HCT116 (cell line): Measurements from ENCODE around the gene MAP3K20. TPM values are rescaled to one million over a fixed set of nuclear protein-coding genes. Genes with fewer than 3 reads are reported as not detected.

Experiments
- ATAC-seq: fragments of 200-7000 bp; cut with Tn5 transposase; 2 replicates; pipeline ENCODE4 v1.9.1; 2020; ENCODE audit warnings: mild to moderate bottlenecking, moderate library complexity
- BruUV-seq: library from RNA; stranded (reverse); fragments of 400-500 nt; replicated peaks from 2 replicates; lab custom pipeline; 2021; lab: Mats Ljungman, UMichigan
- CTCF ChIA-PET: fragments of 300-600 bp; sonication (Branson Sonifier 250); formaldehyde crosslinking; loops from one replicate; lab custom pipeline; 2021; ENCODE audit warnings: antibody characterized with exemption; lab: Charles Lee
- POLR2A ChIA-PET: fragments of 300-600, 350-600 bp; sonication (Branson Sonifier 250); formaldehyde crosslinking; loops from one replicate; lab custom pipeline; 2021; ENCODE audit warnings: antibody characterized with exemption; lab: Charles Lee
- RAD21 ChIA-PET, 2 experiments: fragments of 300-600 bp; sonication (Branson Sonifier 250); formaldehyde crosslinking; loops; one replicate each; lab custom pipeline; 2023; ENCODE audit warnings: low total read pairs in 2 of 2; ENCODE audit not compliant: uncharacterized antibody in 2 of 2, unreplicated experiment in 2 of 2, low non-redundant PET in 1 of 2; lab: Charles Lee
- DNase-seq: peaks from one replicate; pipeline ENCODE4 v3.0.0-alpha.2; 2010; ENCODE audit warnings: low read depth, low spot score
- H2AFZ ChIP-seq: fragments of 200-600 bp; shearing (Covaris generic), sonication (generic); 2 replicates; pipeline ENCODE4 v1.6.1; 2017; ENCODE audit warnings: low read depth, mixed run types, mixed read lengths, antibody characterized with exemption, low read length; ENCODE audit not compliant: poor library complexity, severe bottlenecking
- H3K27ac ChIP-seq: 2 replicates; pipeline ENCODE4 v1.5.1; 2012; ENCODE audit warnings: low read depth, low read length
- H3K27me3 ChIP-seq: fragments of 200-600 bp; sonication (generic); 2 replicates; pipeline ENCODE4 v1.6.1; 2016; ENCODE audit warnings: mixed run types, low read length, mixed read lengths; ENCODE audit not compliant: insufficient read depth
- H3K36me3 ChIP-seq, 2 experiments: fragments of 200-500 bp in 1 of 2; fragments of 200-600 bp in 1 of 2; sonication (Bioruptor generic) in 1 of 2; sonication (generic) in 1 of 2; 2 replicates each; pipeline versions ENCODE4 v1.5.1 to v1.6.1; 2014 to 2016; ENCODE audit warnings: low read length in 2 of 2, inconsistent platforms in 1 of 2, mixed read lengths in 1 of 2, mixed run types in 1 of 2; ENCODE audit not compliant: insufficient read depth in 2 of 2, control insufficient read depth in 1 of 2
- H3K4me1 ChIP-seq, 2 experiments: fragments of 200-600 bp in 1 of 2; sonication (generic) in 1 of 2; 2 replicates each; pipeline versions ENCODE4 v1.5.1 to v1.6.1; 2012 to 2017; ENCODE audit warnings: low read length in 2 of 2, inconsistent platforms in 1 of 2, mild to moderate bottlenecking in 1 of 2, mixed read lengths in 1 of 2, mixed run types in 1 of 2, moderate library complexity in 1 of 2; ENCODE audit not compliant: insufficient read depth in 2 of 2, control insufficient read depth in 1 of 2
- H3K4me2 ChIP-seq: fragments of 200-600 bp; sonication (generic); 2 replicates; pipeline ENCODE4 v1.6.1; 2017; ENCODE audit warnings: mixed run types, low read length, mixed read lengths
- H3K4me3 ChIP-seq, 2 experiments: fragments of 200-600 bp in 1 of 2; sonication (generic) in 1 of 2; replicated peaks in 1 of 2; 2 replicates each; pipeline ENCODE4 v1.5.1; 2011 to 2016; ENCODE audit warnings: low read length in 2 of 2, control low read depth in 1 of 2, low read depth in 1 of 2, mild to moderate bottlenecking in 1 of 2, mixed read lengths in 1 of 2, mixed run types in 1 of 2
- H3K79me2 ChIP-seq: fragments of 200-600 bp; sonication (generic); 2 replicates; pipeline ENCODE4 v1.6.1; 2017; ENCODE audit warnings: mild to moderate bottlenecking, mixed run types, low read length, moderate library complexity, mixed read lengths; ENCODE audit not compliant: insufficient read depth
- H3K9ac ChIP-seq: fragments of 200-600 bp; sonication (generic); 2 replicates; pipeline ENCODE4 v1.6.1; 2016; ENCODE audit warnings: low read length, mixed read lengths
- H3K9me2 ChIP-seq: fragments of 200-600 bp; sonication (generic), shearing (Covaris generic); 2 replicates; pipeline ENCODE4 v1.6.1; 2017; ENCODE audit warnings: mixed run types, mild to moderate bottlenecking, moderate library complexity; ENCODE audit not compliant: insufficient read depth
- H3K9me3 ChIP-seq, 2 experiments: fragments of 200-500 bp in 1 of 2; fragments of 200-600 bp in 1 of 2; sonication (Bioruptor generic) in 1 of 2; sonication (generic) in 1 of 2; 2 replicates each; pipeline ENCODE4 v1.6.1; 2014 to 2017; ENCODE audit warnings: low read length in 2 of 2, mixed read lengths in 2 of 2, inconsistent platforms in 1 of 2, low read depth in 1 of 2, mild to moderate bottlenecking in 1 of 2, mixed run types in 1 of 2, moderate library complexity in 1 of 2; ENCODE audit not compliant: control insufficient read depth in 1 of 2, insufficient read depth in 1 of 2
- H4K20me1 ChIP-seq: fragments of 200-600 bp; sonication (generic), shearing (Covaris generic); 2 replicates; pipeline ENCODE4 v1.6.1; 2017; ENCODE audit warnings: mixed run types, mild to moderate bottlenecking, moderate library complexity; ENCODE audit not compliant: insufficient read depth
- ATF3 ChIP-seq: IDR thresholded peaks from 2 replicates; pipeline ENCODE4 v1.6.1; 2012
- CBX3 ChIP-seq: IDR thresholded peaks from 2 replicates; pipeline ENCODE4 v1.6.1; 2012; ENCODE audit warnings: low read depth
- CEBPB ChIP-seq: IDR thresholded peaks from 2 replicates; pipeline ENCODE4 v1.6.1; 2012; ENCODE audit warnings: low read depth
- EZH2 ChIP-seq: fragments of 200-600 bp; sonication (generic); IDR thresholded peaks from 2 replicates; pipeline ENCODE4 v1.6.1; 2017; ENCODE audit warnings: antibody characterized with exemption, mixed run types
- EZH2phosphoT487 ChIP-seq: fragments of 200-600 bp; IDR thresholded peaks from 2 replicates; pipeline ENCODE4 v1.6.1; 2018; ENCODE audit warnings: antibody characterized with exemption, borderline replicate concordance
- POLR2A ChIP-seq: IDR thresholded peaks from 2 replicates; pipeline ENCODE4 v1.7.0; 2011; ENCODE audit warnings: borderline replicate concordance; ENCODE audit not compliant: insufficient read depth, insufficient read length; ENCODE audit errors: extremely low read depth
- RAD21 ChIP-seq: IDR thresholded peaks from 2 replicates; pipeline ENCODE4 v1.6.1; 2012; ENCODE audit warnings: low read depth, mild to moderate bottlenecking
- SIN3A ChIP-seq: IDR thresholded peaks from 2 replicates; pipeline ENCODE4 v1.6.1; 2012; ENCODE audit warnings: low read depth
- SP1 ChIP-seq: IDR thresholded peaks from 2 replicates; pipeline ENCODE4 v1.6.1; 2012; ENCODE audit warnings: low read depth
- SRF ChIP-seq: IDR thresholded peaks from 2 replicates; pipeline ENCODE4 v1.6.1; 2012; ENCODE audit warnings: low read depth
- TCF7L2 ChIP-seq: IDR thresholded peaks from 2 replicates; pipeline ENCODE4 v1.7.0; 2011; ENCODE audit warnings: borderline replicate concordance, inconsistent platforms; ENCODE audit not compliant: insufficient read depth, insufficient read length; ENCODE audit errors: extremely low read depth
- YY1 ChIP-seq: IDR thresholded peaks from 2 replicates; pipeline ENCODE4 v1.6.1; 2011; ENCODE audit warnings: low read length, low read depth, moderate library complexity, mild to moderate bottlenecking; ENCODE audit not compliant: insufficient replicate concordance; ENCODE audit errors: extremely low read depth
- ZBTB33 ChIP-seq: IDR thresholded peaks from 2 replicates; pipeline ENCODE4 v1.6.1; 2011; ENCODE audit warnings: mild to moderate bottlenecking, low read length, moderate library complexity; ENCODE audit not compliant: insufficient replicate concordance; ENCODE audit errors: extremely low read depth
- ZFX ChIP-seq: fragments of 450-650 bp; IDR thresholded peaks from 2 replicates; pipeline ENCODE4 v1.6.1; 2017
- intact Hi-C: fragments of 100-400 bp; cut with micrococcal nuclease; formaldehyde crosslinking; loops from 2 replicates; pipeline ENCODE4 v1.10.0; 2022
- total RNA-seq: library from RNA; stranded (reverse); gene quantifications from one replicate; pipeline ENCODE4 v1.2.1, GENCODE V29; 2021; ENCODE audit not compliant: unreplicated experiment

The MAP3K20 gene
- total RNA-seq, 1 experiment from 2014 or later = 40.0 TPM

GRCh38 chr2:173056705-173057364 lies 18.8 kb upstream of the MAP3K20 start:
- CTCF ChIA-PET = no interaction called here
- H3K9me3 ChIP-seq = no peaks in the 10 kb centered on the region
- ATAC-seq = no peak
- H4K20me1 ChIP-seq = no peaks in the 10 kb centered on the region
- H3K4me3 ChIP-seq = no peak overlapping the region
- no TSS peak for BruUV-seq
- H3K27me3 ChIP-seq = no peaks in the 10 kb centered on the region
- H3K4me2 ChIP-seq = no peak overlapping the region
- no peaks in the 10 kb centered on the region for H3K79me2 ChIP-seq
- intact Hi-C loops = no loop called here
- TF ChIP-seq POLR2A (no peak), ATF3 (no peak), SIN3A (no peak), SP1 (no peak), RAD21 (no peak), TCF7L2 (no peak)
- no peak overlapping the region for H3K27ac ChIP-seq
- RAD21 ChIA-PET = no interaction called here
- H3K4me1 ChIP-seq = peaks cover 0 to 6% of the 10 kb centered on the region in 2 experiments; a peak in 1 of 4 replicates
- H3K9ac ChIP-seq = no peak overlapping the region
- POLR2A ChIA-PET = no interaction called here
- no peak overlapping the region for H2AFZ ChIP-seq
- no peaks in the 10 kb centered on the region for H3K36me3 ChIP-seq
- no peaks in the 10 kb centered on the region for H3K9me2 ChIP-seq
- no peak for DNase-seq

- H3K79me2 ChIP-seq = no peaks in the 10 kb centered on the region
- H3K4me3 ChIP-seq = no peak overlapping the region
- ChIA-PET POLR2A (no interaction called here), CTCF (no interaction called here), RAD21 (no interaction called here)
- ATAC-seq (no peak), DNase-seq (no peak)
- H3K9me2 ChIP-seq = no peaks in the 10 kb centered on the region
- H2AFZ ChIP-seq = no peak overlapping the region
- no peaks in the 10 kb centered on the region for H3K27me3 ChIP-seq
- no peak overlapping the region for H3K4me2 ChIP-seq
- no peak overlapping the region for H3K27ac ChIP-seq
- H3K4me1 ChIP-seq = peaks cover 0 to 4% of the 10 kb centered on the region in 2 experiments; a peak in 1 of 4 replicates
- no peaks in the 10 kb centered on the region for H3K36me3 ChIP-seq
- BruUV-seq = no TSS peak
- H4K20me1 ChIP-seq = no peaks in the 10 kb centered on the region
- H3K9me3 ChIP-seq = no peaks in the 10 kb centered on the region
- intact Hi-C loops = no loop called here
- no peak overlapping the region for H3K9ac ChIP-seq
- TF ChIP-seq CEBPB (no peak), ZBTB33 (no peak), ZFX (no peak), ATF3 (no peak), YY1 (no peak), CBX3 (no peak), SP1 (no peak), TCF7L2 (no peak), SRF (no peak), EZH2phosphoT487 (no peak), EZH2 (no peak)
These were observed 17.5 kb upstream of the MAP3K20 start for GRCh38 chr2:173058097-173058496.
